Neural cell (in vitro differentiated cells): ENCODE results near the gene HOMER2. TPM values are rescaled to one million over a fixed set of nuclear protein-coding genes. Genes with fewer than 3 reads are reported as not detected.

ENCODE experiments used
- H2AFZ ChIP-seq: fragments of 200-600, 300-800 bp; sonication (generic), shearing (Covaris generic); 2 replicates; pipeline ENCODE4 v1.6.0; 2014; ENCODE audit warnings: low read depth, mild to moderate bottlenecking, antibody characterized with exemption, low read length, moderate library complexity
- H3F3A ChIP-seq: fragments of 200-600 bp; shearing (Covaris generic); 2 replicates; pipeline ENCODE4 v1.6.1; 2016; ENCODE audit warnings: mild to moderate bottlenecking, moderate library complexity, mixed read lengths, antibody characterized with exemption, low read length; ENCODE audit not compliant: insufficient read depth, poor library complexity, severe bottlenecking
- H3K27ac ChIP-seq: fragments of 200-600, 300-800 bp; sonication (generic), shearing (Covaris generic); 2 replicates; pipeline ENCODE4 v1.5.1; 2014; ENCODE audit warnings: mild to moderate bottlenecking, low read length, moderate library complexity
- H3K27me3 ChIP-seq: fragments of 300-800, 200-600 bp; sonication (generic), shearing (Covaris generic); 2 replicates; pipeline ENCODE4 v1.6.0; 2014; ENCODE audit warnings: mild to moderate bottlenecking, low read depth, low read length, moderate library complexity; ENCODE audit not compliant: insufficient read depth
- H3K36me3 ChIP-seq: fragments of 300-800, 200-600 bp; sonication (generic), shearing (Covaris generic); 2 replicates; pipeline ENCODE4 v1.5.1; 2014; ENCODE audit warnings: mild to moderate bottlenecking, antibody characterized with exemption, low read length, moderate library complexity; ENCODE audit not compliant: insufficient read depth
- H3K4me2 ChIP-seq: fragments of 300-800, 200-600 bp; sonication (generic), shearing (Covaris generic); 2 replicates; pipeline ENCODE4 v1.6.0; 2014; ENCODE audit warnings: mild to moderate bottlenecking, low read length
- H3K4me3 ChIP-seq: fragments of 300-800, 200-600 bp; sonication (generic), shearing (Covaris generic); 2 replicates; pipeline ENCODE4 v1.5.1; 2014; ENCODE audit warnings: mild to moderate bottlenecking, low read length, moderate library complexity
- H3K79me2 ChIP-seq: fragments of 200-600 bp; shearing (Covaris generic); replicated peaks from 2 replicates; pipeline ENCODE4 v1.6.0; 2014; ENCODE audit warnings: mild to moderate bottlenecking, low read length, moderate library complexity; ENCODE audit not compliant: insufficient read depth
- H3K9ac ChIP-seq: fragments of 300-800, 200-600 bp; sonication (generic), shearing (Covaris generic); 2 replicates; pipeline ENCODE4 v1.6.1; 2016; ENCODE audit warnings: mild to moderate bottlenecking, low read length, mixed read lengths
- H3K9me2 ChIP-seq: fragments of 200-600 bp; shearing (Covaris generic); 2 replicates; pipeline ENCODE4 v1.6.1; 2016; ENCODE audit warnings: mild to moderate bottlenecking, low read length, mixed read lengths; ENCODE audit not compliant: insufficient read depth
- H3K9me3 ChIP-seq: fragments of 200-600, 300-800 bp; sonication (generic), shearing (Covaris generic); 2 replicates; pipeline ENCODE4 v1.6.1; 2016; ENCODE audit warnings: mild to moderate bottlenecking, mixed run types, low read length, moderate library complexity, mixed read lengths
- H4K20me1 ChIP-seq: fragments of 200-600 bp; shearing (Covaris generic); 2 replicates; pipeline ENCODE4 v1.6.1; 2016; ENCODE audit warnings: mild to moderate bottlenecking, mixed run types; ENCODE audit not compliant: insufficient read depth
- CTCF ChIP-seq: fragments of 450-650 bp; IDR thresholded peaks from 2 replicates; pipeline ENCODE4 v1.5.1; 2014; ENCODE audit warnings: antibody characterized with exemption, mild to moderate bottlenecking, moderate library complexity; ENCODE audit not compliant: poor library complexity, severe bottlenecking
- EP300 ChIP-seq: fragments of 450-650 bp; conservative IDR thresholded peaks from 2 replicates; pipeline ENCODE4 v1.6.1; 2014; ENCODE audit warnings: antibody characterized with exemption, mild to moderate bottlenecking, moderate library complexity; ENCODE audit not compliant: poor library complexity, severe bottlenecking
- EZH2 ChIP-seq: fragments of 200-600, 300-800 bp; shearing (Covaris generic), sonication (generic); IDR thresholded peaks from 2 replicates; pipeline ENCODE4 v1.6.1; 2014; ENCODE audit warnings: antibody characterized with exemption, low read length, borderline replicate concordance, mild to moderate bottlenecking; ENCODE audit not compliant: insufficient read depth, poor library complexity, severe bottlenecking
- MXI1 ChIP-seq: fragments of 450-650 bp; conservative IDR thresholded peaks from 2 replicates; pipeline ENCODE4 v1.6.1; 2014; ENCODE audit warnings: antibody characterized with exemption, mild to moderate bottlenecking; ENCODE audit not compliant: poor library complexity, severe bottlenecking
- POLR2AphosphoS5 ChIP-seq: IDR thresholded peaks from 2 replicates; pipeline ENCODE4 v1.6.1; 2012
- RAD21 ChIP-seq: fragments of 450-650 bp; conservative IDR thresholded peaks from 2 replicates; pipeline ENCODE4 v1.6.1; 2014; ENCODE audit warnings: antibody characterized with exemption, mild to moderate bottlenecking, moderate library complexity
- REST ChIP-seq: IDR thresholded peaks from 2 replicates; pipeline ENCODE4 v1.6.1; 2012; ENCODE audit warnings: borderline replicate concordance
- SMC3 ChIP-seq: fragments of 450-650 bp; conservative IDR thresholded peaks from 2 replicates; pipeline ENCODE4 v1.6.1; 2014; ENCODE audit warnings: antibody characterized with exemption, mild to moderate bottlenecking, moderate library complexity; ENCODE audit not compliant: poor library complexity
- TAF1 ChIP-seq: IDR thresholded peaks from 2 replicates; pipeline ENCODE4 v1.6.1; 2012; ENCODE audit warnings: low read depth
- polyA plus RNA-seq: library from polyadenylated mRNA; depleted of rRNA; stranded (reverse); fragments of >200 nt; gene quantifications from 2 replicates; pipeline ENCODE4 v1.2.3, GENCODE V29; 2014

Gene HOMER2
- polyA plus RNA-seq, 1 donor from 2014 or later, result 21.7 TPM

- TF ChIP-seq CTCF (no peak), POLR2AphosphoS5 (no peak), EP300 (no peak), SMC3 (no peak), EZH2 (no peak), MXI1 (no peak), RAD21 (no peak), REST (no peak), TAF1 (no peak)
- H3K36me3 ChIP-seq, result no peaks in the 10 kb centered on the region
- H3K9ac ChIP-seq, result no peak overlapping the region
- no peak overlapping the region for H3K4me2 ChIP-seq
- H3K79me2 ChIP-seq, result no peaks in the 10 kb centered on the region
- no peak overlapping the region for H3K27ac ChIP-seq
- no peaks in the 10 kb centered on the region for H4K20me1 ChIP-seq
- no peak overlapping the region for H2AFZ ChIP-seq
- no peaks in the 10 kb centered on the region for H3K9me3 ChIP-seq
- no peaks in the 10 kb centered on the region for H3K27me3 ChIP-seq
- no peaks in the 10 kb centered on the region for H3K9me2 ChIP-seq
- H3F3A ChIP-seq, result no peaks in the 10 kb centered on the region
- no peak overlapping the region for H3K4me3 ChIP-seq
These were observed 18.2 kb downstream of the HOMER2 start for GRCh38 chr15:82934100-82934880.

GRCh38 chr15:82933576-82933975 is 18.9 kb downstream of the HOMER2 start:
- no peaks in the 10 kb centered on the region for H3K27me3 ChIP-seq
- H4K20me1 ChIP-seq, result no peaks in the 10 kb centered on the region
- H3K9me2 ChIP-seq, result no peaks in the 10 kb centered on the region
- H3K4me3 ChIP-seq, result no peak overlapping the region
- TF ChIP-seq SMC3 (no peak), EZH2 (no peak), REST (no peak), MXI1 (no peak), TAF1 (no peak), RAD21 (no peak), POLR2AphosphoS5 (no peak), CTCF (no peak), EP300 (no peak)
- no peaks in the 10 kb centered on the region for H3K79me2 ChIP-seq
- no peak overlapping the region for H3K9ac ChIP-seq
- H3K27ac ChIP-seq, result no peak overlapping the region
- no peak overlapping the region for H2AFZ ChIP-seq
- H3K4me2 ChIP-seq, result no peak overlapping the region
- H3K36me3 ChIP-seq, result no peaks in the 10 kb centered on the region
- H3F3A ChIP-seq, result no peaks in the 10 kb centered on the region
- no peaks in the 10 kb centered on the region for H3K9me3 ChIP-seq
